Small intestine (tissue), 7 donors: ENCODE measurements around the gene CTNNA3. TPM values are rescaled to one million over a fixed set of nuclear protein-coding genes. Genes with fewer than 3 reads are reported as not detected.

Source experiments
- DNase-seq, 2 donors: peaks; one replicate each; pipeline versions ENCODE4 v3.0.0 to v3.0.0-alpha.2; 2013
- FAIRE-seq: peaks from 2 replicates; lab custom pipeline; 2012; peaks lifted over from hg19 to GRCh38; lab: Jason Lieb, UNC
- H3K27ac ChIP-seq, 3 donors: one replicate each; pipeline ENCODE4 v1.5.1; 2013; ENCODE audit warnings: low read length in 2 of 3, mild to moderate bottlenecking in 2 of 3, control low read depth in 1 of 3, inconsistent platforms in 1 of 3, low read depth in 1 of 3, moderate library complexity in 1 of 3
- H3K27me3 ChIP-seq, 3 donors: one replicate each; pipeline ENCODE4 v1.6.1; 2013; ENCODE audit warnings: low read length in 3 of 3, inconsistent platforms in 1 of 3; ENCODE audit not compliant: control insufficient read depth in 3 of 3, insufficient read depth in 3 of 3
- H3K36me3 ChIP-seq, 3 donors: one replicate each; pipeline ENCODE4 v1.6.1; 2013; ENCODE audit warnings: low read length in 3 of 3, inconsistent platforms in 1 of 3, low read depth in 1 of 3, mild to moderate bottlenecking in 1 of 3, moderate library complexity in 1 of 3; ENCODE audit not compliant: control insufficient read depth in 3 of 3, insufficient read depth in 2 of 3
- H3K4me1 ChIP-seq, 3 donors: one replicate each; pipeline ENCODE4 v1.6.1; 2013; ENCODE audit warnings: low read length in 2 of 3, inconsistent platforms in 1 of 3, low read depth in 1 of 3, mild to moderate bottlenecking in 1 of 3, moderate library complexity in 1 of 3; ENCODE audit not compliant: control insufficient read depth in 3 of 3, insufficient read depth in 2 of 3
- H3K4me3 ChIP-seq, 3 donors: one replicate each; pipeline ENCODE4 v1.5.1; 2013; ENCODE audit warnings: low read length in 3 of 3, control low read depth in 1 of 3, inconsistent platforms in 1 of 3, low read depth in 1 of 3, mild to moderate bottlenecking in 1 of 3, moderate library complexity in 1 of 3
- H3K9me3 ChIP-seq, 2 donors: one replicate each; pipeline ENCODE4 v1.6.1; 2013; ENCODE audit warnings: low read depth in 1 of 2, low read length in 1 of 2; ENCODE audit not compliant: control insufficient read depth in 2 of 2, insufficient read depth in 1 of 2
- WGBS, 3 donors: extraction: QIAGEN DNeasy Blood & Tissue Kit; methylation state at CpG; one replicate each; pipeline ENCODE4 v1.1.7; 2013; 5-methylcytosine and 5-hydroxymethylcytosine counted together
- polyA plus RNA-seq, 4 donors: library from polyadenylated mRNA; stranded (reverse) in 3 of 4; unstranded in 1 of 4; fragments of 200-250 nt in 3 of 4; fragments of 120-200 nt in 1 of 4; gene quantifications; one replicate each; pipeline versions ENCODE4 v1.2.1 to v1.2.3, GENCODE V29; 2013
- donor health status: healthy with polysubstance abuse.
- donor health status: control.
- donor health status: control.
- donor health status: Bipolar disorder and iron deficiency.
- donor health status: healthy.

The CTNNA3 gene
- polyA plus RNA-seq, 4 donors = 0.24 to 0.38 TPM; not detected in 2

- FAIRE-seq = no peak
- Histone ChIP-seq H3K9me3 (peaks cover 0 to 1% of the 10 kb centered on the region in 2 donors), H3K4me1 (no peaks in the 10 kb centered on the region), H3K27me3 (peaks cover 0 to 4% (median 3%) of the 10 kb centered on the region in 3 donors), H3K36me3 (no peaks in the 10 kb centered on the region), H3K27ac (no peak overlapping the region), H3K4me3 (no peak overlapping the region)
- 12 to 49% (median 17%) methylated on average over 1 of the region's 1 CpG for WGBS, 3 donors
- no peak for DNase-seq
These were observed 17.5 kb downstream of the CTNNA3 start for GRCh38 chr10:67678335-67678974.

DNA sequence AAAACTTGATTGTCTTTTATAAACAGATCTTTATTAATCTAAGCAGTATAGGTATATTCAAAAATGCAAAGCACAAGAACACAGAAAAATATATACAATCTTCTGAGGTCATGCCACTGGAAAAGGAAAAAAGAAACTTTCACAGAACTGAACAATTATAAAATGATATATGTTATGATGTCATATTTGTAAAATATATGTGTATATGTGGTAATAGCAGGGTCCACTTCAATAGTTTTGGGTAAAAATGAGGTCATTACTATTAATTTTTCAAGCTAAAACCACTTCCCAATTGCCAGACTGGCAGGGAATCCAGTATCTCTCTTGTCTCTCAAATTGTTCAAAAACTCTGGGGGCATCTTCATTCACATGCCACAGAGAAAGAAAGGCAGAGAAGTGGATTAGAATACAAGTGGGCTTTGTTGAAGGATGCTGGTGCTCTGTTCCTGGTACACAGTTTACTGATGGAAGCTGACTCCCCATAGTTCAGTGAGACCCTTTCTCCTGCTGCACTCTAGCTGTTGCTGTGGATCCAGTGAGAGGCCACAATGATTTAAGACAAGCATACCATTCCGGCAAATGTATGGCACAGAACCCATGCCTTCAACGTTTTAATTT is 19.7 kb downstream of the CTNNA3 start:
- FAIRE-seq = no peak
- Histone ChIP-seq H3K27me3 (peaks cover 0 to 4% (median 3%) of the 10 kb centered on the region in 3 donors), H3K9me3 (no peaks in the 10 kb centered on the region), H3K27ac (no peak overlapping the region), H3K4me1 (no peaks in the 10 kb centered on the region), H3K36me3 (no peaks in the 10 kb centered on the region), H3K4me3 (no peak overlapping the region)
- DNase-seq = no peak
- 55 to 62% (median 61%) methylated on average over 2 of the region's 2 CpGs for WGBS, 3 donors

DNA sequence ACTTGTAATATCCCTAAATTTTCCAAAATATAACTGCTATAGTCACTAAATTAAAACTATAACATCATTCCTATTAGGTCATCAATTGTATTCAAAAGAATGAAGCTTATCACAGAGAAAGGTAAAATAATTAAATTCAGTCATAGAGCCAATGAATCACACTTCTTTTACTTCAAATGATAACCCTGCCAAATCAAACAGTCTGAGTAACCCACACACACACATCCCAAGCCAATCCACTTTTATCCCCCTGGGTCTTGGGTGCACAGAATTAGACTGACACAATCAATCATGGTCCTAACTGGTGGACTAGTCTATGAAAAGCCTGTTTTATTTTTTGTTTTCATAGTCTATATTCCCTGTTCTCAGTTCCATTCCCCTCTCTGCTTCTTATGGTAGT is 25.6 kb downstream of the CTNNA3 start:
- no peak overlapping the region for H3K4me3 ChIP-seq
- FAIRE-seq (no peak), DNase-seq (no peak)
- no peaks in the 10 kb centered on the region for H3K27me3 ChIP-seq
- H3K27ac ChIP-seq = no peak overlapping the region
- no peaks in the 10 kb centered on the region for H3K9me3 ChIP-seq
- no peaks in the 10 kb centered on the region for H3K36me3 ChIP-seq
- H3K4me1 ChIP-seq = no peaks in the 10 kb centered on the region

DNA sequence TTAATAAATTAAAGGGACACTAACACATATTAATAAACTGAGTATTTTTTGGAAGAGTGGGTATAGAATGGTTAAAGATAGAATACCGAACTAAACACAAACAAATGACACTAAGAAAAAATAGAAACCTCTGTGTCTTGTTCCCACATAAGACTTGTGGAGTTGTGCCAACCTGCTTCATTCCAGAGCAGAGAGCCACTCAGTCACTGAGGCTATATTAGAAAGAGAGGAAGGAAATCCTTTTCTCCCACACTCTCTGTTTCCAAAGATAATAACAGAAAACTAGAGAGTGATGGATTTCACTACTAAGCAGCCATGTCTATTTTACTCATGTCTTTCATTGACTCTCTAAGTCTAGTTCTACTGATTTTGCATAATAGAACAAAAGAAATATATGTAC is 26.0 kb downstream of the CTNNA3 start:
- WGBS, 3 donors = 51 to 88% (median 69%) methylated on average over 1 of the region's 1 CpG
- FAIRE-seq = no peak

GRCh38 chr10:67668448-67668847 is 27.5 kb downstream of the CTNNA3 start:
- Histone ChIP-seq H3K27ac (no peak overlapping the region), H3K4me1 (no peaks in the 10 kb centered on the region), H3K9me3 (no peaks in the 10 kb centered on the region), H3K4me3 (no peak overlapping the region), H3K27me3 (no peaks in the 10 kb centered on the region), H3K36me3 (no peaks in the 10 kb centered on the region)
- DNase-seq = no peak
- FAIRE-seq = no peak
- WGBS, 3 donors = 85 to 90% (median 87%) methylated on average over 3 of the region's 3 CpGs

More for the DNA sequence above, 26.0 kb downstream of the CTNNA3 start:
- H3K9me3 ChIP-seq = no peaks in the 10 kb centered on the region
- H3K4me3 ChIP-seq = no peak overlapping the region
- no peak overlapping the region for H3K27ac ChIP-seq
- DNase-seq = no peak
- no peaks in the 10 kb centered on the region for H3K36me3 ChIP-seq
- H3K27me3 ChIP-seq = no peaks in the 10 kb centered on the region
- no peaks in the 10 kb centered on the region for H3K4me1 ChIP-seq

DNA sequence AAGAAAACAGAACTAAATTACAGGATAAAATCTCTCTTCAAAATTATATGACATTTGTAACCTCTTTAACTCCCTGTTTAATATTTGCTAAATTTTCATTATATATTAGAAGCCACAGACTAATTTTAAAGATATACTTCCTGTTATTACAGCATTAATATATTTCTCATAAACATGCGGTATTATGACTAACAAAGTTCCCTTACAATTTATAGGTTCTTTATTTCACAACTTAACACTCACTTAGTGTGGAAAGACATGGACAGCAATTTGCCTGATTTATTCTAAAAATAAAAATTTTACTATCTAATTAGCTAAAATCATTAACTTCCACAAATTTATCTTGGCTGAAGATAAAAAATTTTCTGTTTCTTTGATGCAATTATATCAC is 29.0 kb downstream of the CTNNA3 start:
- no peaks in the 10 kb centered on the region for H3K27me3 ChIP-seq
- FAIRE-seq (no peak), DNase-seq (no peak)
- WGBS, 3 donors = 86 to 92% (median 91%) methylated on average over 1 of the region's 1 CpG
- no peak overlapping the region for H3K27ac ChIP-seq
- H3K36me3 ChIP-seq = no peaks in the 10 kb centered on the region
- H3K4me1 ChIP-seq = no peaks in the 10 kb centered on the region
- no peak overlapping the region for H3K4me3 ChIP-seq
- no peaks in the 10 kb centered on the region for H3K9me3 ChIP-seq

DNA sequence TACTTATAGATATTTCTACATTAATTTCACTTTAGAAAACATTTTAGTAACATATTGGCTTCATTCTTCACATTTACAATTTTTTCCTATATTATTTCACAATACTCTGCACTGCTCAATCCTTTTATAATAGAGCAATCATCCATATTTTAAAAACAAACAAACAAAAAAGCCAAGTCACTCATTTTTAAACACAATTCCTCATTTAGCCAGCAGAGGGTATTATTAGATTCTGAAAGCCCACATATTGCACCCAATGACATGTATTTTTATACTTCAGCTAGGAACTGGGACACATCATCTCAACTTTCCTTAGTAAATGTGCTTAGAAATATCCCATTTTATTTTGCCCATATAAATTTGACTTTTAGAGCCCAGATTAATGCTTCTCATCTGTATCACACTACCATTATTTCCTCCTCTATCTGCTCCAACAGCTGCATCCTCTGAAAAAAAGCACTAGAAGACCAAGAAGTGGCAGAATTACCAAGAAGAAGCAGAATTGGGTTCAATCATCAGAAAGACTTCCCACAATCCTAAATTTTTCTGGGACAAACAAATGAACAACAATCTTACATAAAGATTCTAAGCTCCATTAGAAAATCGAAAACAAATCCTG is 29.5 kb downstream of the CTNNA3 start:
- DNase-seq = peak; percentile 4 to 18

GRCh38 chr10:67665491-67665890 is 30.5 kb downstream of the CTNNA3 start:
- no peaks in the 10 kb centered on the region for H3K36me3 ChIP-seq
- DNase-seq (no peak), FAIRE-seq (no peak)
- no peaks in the 10 kb centered on the region for H3K27me3 ChIP-seq
- no peaks in the 10 kb centered on the region for H3K4me1 ChIP-seq
- no peak overlapping the region for H3K4me3 ChIP-seq
- no peaks in the 10 kb centered on the region for H3K9me3 ChIP-seq
- no peak overlapping the region for H3K27ac ChIP-seq

More for the DNA sequence above, 29.5 kb downstream of the CTNNA3 start:
- Histone ChIP-seq H3K4me1 (no peaks in the 10 kb centered on the region), H3K27me3 (no peaks in the 10 kb centered on the region), H3K9me3 (no peaks in the 10 kb centered on the region), H3K27ac (no peak overlapping the region), H3K36me3 (no peaks in the 10 kb centered on the region), H3K4me3 (no peak overlapping the region)
- WGBS, 3 donors = 86 to 93% (median 91%) methylated on average over 1 of the region's 1 CpG
- no peak for FAIRE-seq
